DMS 273 treated with DMSO at 0.1 percent for 48 hours (cell line): ENCODE data around the gene ANKRD31.
"Not testable (repeated sequence)": the region's sequence is repeated elsewhere in the genome, so short reads cannot be mapped to it uniquely, and the experiment has no call there.

ENCODE experiments used
- DNase-seq: peaks from one replicate; lab custom pipeline; 2025; lab: John Stamatoyannopoulos, UW

ANKRD31 gene

DNA sequence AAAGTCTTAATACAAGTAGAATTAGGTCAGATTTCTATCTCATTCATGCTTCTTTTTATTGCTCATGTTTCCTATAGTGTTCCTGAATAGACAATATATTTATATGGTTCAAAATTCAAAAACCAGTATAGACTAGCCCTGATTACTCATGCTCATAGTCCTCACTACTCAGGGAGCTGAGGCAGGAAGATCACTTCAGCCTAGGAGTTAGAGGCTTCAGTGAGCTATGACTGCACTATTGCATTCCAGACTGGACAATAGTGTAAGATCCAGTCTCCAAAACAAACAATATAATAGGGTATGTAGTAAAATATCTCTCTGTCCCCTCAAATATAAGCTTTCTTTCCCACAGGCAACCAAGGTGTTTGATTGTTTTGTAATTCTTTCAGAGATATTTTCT is 2.4 kb downstream of the ANKRD31 start:
- no peak for DNase-seq

DNA sequence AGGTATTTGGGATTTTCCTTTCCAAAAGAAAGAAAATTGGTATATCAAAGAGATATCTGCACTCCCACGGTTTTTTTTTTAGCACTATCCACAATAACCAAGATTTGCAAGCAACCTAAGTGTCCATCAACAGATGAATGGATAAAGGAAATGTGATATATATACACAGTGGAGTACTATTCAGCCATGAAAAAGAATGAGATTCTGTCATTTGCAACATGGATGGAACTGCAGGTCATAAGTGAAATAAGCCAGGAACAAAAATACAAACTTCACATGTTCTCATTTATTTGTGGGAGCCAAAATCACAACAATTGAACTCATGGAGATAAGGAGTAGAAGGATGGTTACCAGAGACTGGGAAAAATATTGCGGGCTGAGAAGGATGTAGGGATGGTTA is 9.8 kb downstream of the ANKRD31 start:
- DNase-seq = no peak

DNA sequence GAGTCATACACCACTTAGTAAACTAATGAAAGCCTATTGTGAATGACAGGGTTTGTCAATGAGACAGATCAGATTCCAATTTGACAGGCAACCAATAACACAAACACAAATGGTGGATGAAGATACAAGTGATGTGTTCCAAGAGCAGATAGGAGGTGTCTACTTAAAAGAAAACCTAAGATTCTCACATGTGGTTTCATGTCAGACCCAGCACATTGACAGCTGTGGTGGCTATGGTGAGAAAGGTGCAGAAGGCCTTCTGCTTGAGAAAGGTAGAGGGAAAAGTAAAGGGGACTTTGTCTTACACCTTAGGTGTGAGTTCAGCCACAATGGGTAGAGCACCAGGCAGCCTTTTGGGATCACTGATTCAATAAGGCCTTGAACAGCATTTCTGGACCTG is 11.2 kb downstream of the ANKRD31 start:
- DNase-seq = no peak

DNA sequence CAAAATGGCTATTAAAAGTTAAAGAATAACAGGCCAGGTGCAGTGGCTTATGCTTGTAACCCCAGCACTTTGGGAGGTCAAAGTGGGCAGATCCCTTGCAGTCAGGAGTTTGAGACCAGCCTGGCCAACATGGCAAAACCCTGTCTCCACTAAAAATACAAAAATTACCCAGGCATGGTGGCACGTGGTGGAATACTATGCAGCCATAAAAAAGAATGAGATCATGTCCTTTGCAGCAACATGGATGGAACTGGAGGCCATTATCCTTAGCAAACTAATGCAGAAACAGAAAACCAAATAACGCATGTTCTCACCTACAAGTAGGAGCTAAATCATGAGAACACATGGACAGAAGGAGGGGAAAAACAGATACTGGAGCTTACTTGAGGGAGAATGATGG is 15.9 kb downstream of the ANKRD31 start:
- DNase-seq = not testable (repeated sequence)

DNA sequence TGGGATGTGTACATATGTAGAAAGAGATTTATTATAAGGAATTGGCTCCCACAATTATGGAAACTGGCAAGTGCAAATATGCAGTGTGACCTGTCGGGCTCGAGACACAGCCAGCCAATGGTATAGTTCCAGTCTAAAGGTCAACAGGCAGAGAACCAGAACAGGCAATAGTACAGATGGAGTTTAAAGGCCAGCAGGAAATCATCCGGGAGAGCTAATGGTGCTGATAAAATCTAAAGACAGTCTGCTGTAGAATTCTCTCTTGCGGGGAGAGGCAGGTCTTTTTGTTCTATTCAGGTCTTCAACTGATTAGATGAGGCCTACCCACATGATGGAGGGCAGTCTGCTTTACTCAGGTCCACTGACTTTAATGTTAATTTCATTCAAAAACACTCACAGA is 21.8 kb downstream of the ANKRD31 start:
- no peak for DNase-seq

DNA sequence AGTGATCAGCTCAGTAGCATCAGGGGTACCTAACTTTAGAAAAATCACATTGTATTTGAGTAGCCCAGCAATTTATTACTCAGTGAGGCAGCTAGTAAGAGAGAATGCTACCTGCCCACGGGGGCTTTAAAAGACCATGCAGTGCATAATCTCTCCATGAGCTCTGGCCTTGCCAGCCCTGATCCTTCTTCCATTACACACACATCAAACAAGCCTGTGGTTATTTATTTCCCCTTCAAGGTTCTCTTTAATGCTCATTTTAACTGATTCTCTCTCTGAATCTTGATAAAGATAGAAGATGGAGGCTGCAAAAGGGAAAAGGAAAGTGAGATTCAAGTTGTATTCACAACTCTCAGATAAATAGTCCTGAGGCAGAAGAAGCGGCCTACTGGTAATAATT is 22.3 kb downstream of the ANKRD31 start:
- no peak for DNase-seq

DNA sequence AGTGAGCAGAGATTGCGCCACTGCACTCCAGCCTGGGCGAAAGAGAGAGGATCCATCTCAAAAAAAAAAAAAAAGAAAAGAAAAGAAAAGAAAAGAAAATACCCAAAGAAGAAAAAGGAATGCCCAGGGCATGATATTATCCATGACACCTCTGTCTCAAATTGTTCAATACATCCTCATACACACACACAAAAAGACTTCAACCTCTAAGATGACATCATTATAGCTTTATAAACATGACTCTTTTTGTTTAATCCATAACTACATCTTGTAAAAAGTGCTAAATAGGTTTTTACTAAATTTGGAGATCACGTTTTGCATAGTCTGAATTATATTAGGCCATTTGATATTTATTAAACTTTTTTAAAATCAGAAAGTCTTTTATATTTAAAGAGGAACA is 33.1 kb downstream of the ANKRD31 start:
- no peak for DNase-seq

DNA sequence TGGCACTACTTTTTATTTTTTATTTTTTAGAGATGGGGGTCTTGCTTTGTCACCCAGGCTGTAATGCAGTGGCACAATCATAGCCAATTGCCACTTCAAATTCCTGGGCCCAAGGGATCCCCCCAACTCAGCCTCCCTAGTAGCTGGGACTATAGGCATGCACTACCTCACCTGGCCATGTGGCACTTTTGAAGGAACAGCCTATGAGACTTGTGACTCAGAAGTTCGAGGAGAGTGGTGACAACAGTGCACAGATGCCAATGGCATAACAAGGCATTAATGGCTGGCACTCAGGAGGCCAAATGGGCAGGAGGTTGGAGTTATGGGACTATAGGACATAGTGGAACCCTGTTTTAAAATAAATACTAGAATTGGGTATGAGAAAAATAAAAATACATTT is 33.7 kb downstream of the ANKRD31 start:
- no peak for DNase-seq

DNA sequence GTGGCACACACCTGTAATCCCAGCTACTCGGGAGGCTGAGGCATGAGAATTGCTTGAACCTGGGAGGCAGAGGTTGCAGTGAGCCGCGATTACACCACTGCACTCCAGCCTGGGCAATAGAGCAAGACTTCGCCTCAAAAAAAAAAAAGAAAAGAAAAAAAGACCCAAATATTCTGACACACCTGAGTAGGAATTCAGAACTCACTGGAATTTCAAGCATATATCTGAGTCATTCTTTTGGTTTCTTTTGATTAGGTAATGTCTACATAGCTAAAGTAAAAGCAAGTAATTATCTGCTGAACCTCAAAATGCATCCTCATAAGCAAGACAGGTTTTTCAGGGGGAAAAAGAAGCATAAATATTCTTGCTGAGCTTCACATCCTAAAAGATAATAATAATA is 35.9 kb downstream of the ANKRD31 start:
- no peak for DNase-seq

DNA sequence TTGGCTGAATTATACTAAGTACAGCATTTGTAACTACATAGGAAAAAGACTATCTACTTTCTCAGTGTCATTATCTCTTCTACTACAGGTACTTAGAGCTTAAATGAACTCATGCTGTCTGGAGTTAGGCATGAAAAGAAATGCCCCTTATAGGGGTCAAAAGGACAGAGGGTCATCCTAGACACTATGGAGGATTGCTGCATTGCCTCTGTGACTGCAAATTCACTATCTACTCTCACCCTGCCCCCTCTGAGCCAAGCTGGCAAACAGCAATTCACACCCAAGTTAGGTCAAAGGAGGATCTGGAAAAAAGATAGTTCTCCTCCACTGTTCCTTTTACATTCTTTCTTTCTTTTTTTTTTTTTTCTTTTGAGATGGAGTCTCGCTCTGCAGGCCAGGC is 36.7 kb downstream of the ANKRD31 start:
- DNase-seq = no peak

DNA sequence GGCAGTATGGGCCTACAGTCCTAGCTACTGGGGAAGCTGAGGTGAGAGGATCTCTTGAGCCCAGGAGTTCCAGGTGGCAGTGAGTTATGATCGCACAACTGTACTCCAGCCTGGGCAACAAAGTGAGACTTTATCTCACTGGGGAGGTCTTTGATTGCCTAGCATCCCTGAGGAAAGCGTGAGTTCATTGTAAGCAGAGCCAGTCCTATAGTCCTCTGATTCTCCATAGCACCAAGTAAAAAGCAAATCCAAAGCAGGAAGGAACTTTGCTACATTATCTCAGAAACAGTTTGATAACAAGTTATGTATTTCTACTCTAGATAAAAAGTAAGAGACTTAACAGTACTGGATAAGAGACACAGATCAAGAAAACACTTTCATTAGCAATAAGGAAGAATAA is 37.6 kb downstream of the ANKRD31 start:
- no peak for DNase-seq

DNA sequence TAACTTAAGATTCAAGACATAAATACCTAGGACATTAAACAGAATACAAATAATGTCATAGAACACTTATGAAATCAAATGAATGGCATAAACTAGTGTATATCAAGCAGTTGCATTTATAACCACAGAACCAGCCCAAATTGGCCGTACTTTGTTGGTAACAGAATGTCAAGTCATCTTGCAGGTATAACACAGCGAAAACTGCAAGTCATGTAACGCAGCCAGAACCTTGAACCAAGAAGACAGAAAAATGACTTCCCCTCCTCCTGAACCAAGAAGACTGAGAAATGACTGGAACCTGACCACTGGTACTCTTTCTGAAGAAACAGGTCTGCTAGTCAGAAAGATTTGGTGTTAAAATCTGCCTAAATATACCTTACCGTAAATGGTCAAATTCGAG is 38.9 kb downstream of the ANKRD31 start:
- no peak for DNase-seq

DNA sequence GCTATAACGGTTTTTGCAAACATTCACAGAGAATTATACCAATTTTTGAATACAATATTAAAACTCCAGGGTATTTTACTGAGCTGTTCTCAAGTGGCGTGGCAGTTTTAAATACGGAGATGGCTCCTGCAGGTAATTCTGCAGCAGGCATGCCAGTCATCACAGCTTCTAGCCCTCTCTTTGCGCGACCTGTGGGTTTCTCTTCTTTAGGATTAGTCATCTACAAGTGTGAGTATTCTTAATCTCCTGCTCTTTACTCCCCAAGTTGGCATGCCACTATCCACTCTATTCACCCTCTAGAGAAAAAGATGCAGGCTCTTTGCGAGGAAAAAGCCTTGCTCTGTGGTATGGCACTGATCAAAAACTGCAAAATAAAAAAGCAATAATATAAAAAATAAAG is 43.9 kb downstream of the ANKRD31 start:
- DNase-seq = no peak

DNA sequence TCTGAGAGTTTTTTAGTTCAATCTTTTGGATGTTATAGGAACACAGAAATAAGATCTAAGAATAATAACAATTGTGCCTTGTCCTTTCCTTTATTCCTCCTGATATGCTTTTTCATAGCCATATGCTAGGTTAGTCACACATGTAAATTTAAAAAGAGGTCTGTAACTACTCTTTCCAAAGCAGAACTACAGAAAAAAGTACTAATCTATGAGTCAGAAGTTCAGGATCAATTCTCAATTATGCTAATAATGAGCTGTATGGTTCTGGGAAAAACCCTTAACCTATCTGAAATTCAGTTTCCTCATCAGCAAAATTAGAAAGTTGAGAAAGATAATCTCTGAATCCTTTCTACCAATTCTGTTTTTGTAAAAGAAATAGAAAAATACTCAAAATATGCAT is 44.4 kb downstream of the ANKRD31 start:
- no peak for DNase-seq

DNA sequence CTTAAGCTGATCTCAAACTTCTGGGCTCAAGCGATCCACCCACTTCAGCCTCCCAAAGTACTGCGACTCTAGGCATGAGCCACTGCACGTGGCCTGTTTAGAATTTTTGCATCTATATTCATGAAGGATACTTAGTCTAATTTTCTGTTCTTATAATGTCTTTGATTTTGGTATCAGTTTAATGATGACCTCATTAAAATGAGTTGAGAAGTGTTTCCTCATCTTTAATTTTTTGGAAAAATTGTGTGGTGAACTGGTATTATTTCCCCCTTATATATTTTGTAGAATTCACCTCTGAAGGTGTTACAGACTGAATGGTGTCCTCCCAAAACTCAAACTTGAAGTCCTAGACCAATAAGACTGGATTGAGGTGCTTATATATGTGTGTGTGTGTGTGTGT is 46.5 kb downstream of the ANKRD31 start:
- DNase-seq = no peak

DNA sequence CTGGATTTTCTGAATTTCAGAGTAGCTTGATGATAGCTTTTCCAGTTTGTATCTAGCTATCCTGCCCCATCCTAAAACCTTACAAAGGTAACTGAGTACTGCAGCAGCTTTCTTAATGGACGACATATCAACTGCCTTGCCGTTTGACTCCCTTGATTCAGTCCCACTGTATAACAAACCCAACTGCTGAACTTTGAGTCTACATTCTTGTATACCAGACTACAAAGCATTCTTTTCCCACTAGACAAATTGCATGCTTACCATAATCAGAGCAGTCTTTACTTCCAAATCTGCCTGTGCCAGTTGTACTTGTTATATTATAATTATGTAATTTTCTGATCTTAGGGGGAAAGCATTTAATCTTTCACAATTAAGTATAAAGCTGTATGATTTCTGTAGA is 47.3 kb downstream of the ANKRD31 start:
- DNase-seq = no peak

DNA sequence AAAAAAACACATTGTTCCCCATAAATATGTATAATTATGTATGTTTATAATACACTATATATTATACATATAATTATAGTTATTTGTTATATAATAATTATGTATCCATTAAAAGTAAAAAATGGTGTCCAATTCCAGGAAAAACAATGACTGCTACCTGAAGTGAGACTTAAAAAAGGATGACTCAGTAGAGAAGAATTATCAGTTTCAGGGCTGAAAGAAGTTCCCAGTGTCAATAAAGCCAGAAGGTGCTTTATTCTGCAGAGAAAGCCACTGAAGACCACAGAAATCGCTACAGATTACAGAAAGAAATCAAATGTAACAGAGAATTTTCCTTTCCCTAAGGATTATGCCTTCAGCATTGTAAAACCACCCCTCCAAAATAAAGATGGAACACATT is 50.9 kb downstream of the ANKRD31 start:
- DNase-seq = no peak

DNA sequence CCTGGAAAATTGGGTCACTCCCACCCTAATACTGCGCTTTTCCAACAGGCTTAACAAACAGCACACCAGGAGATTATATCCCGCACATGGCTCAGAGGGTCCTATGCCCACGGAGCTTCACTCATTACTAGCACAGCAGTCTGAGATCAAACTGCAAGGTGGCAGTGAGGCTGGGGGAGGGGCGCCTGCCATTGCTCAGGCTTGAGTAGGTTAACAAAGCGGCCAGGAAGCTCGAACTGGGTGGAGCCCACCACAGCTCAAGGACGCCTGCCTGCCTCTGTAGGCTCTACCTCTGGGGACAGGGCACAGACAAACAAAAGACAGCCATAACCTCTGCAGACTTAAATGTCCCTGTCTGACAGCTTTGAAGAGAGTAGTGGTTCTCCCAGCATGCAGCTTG is 60.7 kb downstream of the ANKRD31 start:
- not testable (repeated sequence) for DNase-seq

DNA sequence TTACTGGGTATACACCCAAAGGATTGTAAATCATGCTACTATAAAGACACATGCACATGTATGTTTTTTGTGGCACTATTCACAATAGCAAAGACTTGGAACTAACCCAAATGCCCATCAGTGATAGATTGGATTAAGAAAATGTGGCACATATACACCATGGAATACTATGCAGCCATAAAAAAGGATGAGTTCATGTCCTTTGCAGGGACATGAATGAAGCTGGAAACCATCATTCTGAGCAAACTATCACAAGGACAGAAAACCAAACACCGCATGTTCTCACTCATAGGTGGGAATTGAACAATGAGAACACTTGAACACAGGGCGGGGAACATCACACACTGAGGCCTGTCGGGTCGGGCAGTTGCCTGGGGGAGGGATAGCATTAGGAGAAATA is 61.8 kb downstream of the ANKRD31 start:
- DNase-seq = not testable (repeated sequence)

DNA sequence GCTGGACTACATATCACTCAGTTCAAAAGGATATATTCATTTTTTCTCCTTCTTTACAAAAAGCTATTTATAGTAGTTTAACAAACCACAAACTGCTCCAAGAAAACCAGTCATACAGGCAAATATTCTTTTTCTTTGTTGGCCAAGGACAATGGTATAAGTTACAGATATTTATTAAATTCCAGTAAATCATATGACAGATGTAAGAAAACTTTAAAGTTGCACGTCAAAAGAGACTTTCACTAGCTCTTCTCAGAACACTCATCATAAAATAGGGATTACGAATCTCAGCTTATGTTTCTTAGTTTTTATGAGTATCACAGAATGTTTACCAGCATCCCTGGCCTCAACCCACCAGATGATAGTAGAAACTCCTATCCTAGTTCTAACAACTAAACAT is 67.2 kb downstream of the ANKRD31 start:
- no peak for DNase-seq

DNA sequence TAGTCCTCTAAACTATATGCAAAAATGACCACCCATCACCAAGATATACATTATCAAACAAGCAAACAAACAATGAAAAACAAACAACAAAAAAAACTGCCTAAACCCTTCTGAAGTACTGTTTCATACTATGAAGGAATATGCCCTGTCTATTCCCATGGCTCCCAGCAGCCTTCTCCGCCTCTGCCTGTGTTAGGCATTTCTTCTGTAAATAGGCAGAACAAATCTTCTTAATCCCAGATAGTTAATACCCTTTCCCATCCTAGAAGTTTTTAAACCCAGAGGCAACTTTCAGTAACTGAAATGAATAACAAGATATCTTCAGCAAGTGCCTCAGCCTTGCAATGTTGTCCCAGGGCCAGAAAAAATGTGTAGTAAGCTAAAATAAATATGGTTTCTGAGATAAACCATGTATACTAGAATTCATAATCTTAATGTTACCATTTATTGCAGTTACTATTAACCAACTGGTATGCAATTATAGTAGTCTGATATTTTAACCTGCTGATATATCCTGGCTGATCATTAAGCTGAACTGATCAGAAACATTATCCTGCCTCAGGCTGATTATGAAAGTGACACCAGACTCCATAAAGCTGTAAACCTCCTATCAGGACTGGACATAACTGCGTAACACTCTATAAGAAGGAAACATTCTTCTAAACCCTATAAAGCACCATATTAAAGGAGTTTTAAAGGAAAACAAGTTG is 68.5 kb downstream of the ANKRD31 start:
- DNase-seq = no peak

DNA sequence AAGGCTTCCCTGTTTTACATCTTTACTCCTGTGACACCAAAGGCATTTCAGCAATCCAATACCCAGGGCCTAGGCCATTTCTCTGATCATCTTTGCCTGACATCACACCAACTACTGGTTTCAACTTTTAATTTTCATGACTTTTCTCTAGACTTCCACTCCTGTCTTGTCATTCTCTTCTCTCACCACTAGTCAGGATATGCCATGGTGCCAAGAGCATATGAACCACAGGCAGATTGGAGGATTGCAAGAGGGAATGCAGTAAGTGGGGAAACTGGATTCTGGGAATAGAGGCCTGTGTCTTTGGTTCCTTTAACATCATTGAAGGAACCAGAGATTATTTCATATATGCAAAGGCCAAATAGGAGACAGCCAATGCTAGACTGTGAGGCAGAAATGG is 69.3 kb downstream of the ANKRD31 start:
- DNase-seq = no peak

DNA sequence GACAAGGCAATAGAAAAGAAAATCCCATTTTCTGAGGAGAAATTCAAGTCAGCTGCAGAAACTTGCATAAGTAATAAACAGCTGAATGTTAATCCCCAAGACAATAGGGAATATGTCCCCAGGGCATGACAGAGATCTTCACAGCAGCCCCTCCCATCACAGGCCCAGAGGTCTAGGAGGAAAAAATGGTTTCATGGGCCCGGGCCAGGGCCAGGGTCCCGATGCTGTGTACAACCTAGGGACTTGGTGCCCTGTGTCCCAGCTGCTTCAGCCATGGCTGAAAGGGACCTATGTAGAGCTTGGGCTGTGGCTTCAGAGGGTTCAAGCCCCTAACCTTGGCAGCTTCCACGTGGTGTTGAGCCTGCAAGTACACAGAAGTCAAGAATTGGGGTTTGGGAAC is 75.2 kb downstream of the ANKRD31 start:
- not testable (repeated sequence) for DNase-seq

DNA sequence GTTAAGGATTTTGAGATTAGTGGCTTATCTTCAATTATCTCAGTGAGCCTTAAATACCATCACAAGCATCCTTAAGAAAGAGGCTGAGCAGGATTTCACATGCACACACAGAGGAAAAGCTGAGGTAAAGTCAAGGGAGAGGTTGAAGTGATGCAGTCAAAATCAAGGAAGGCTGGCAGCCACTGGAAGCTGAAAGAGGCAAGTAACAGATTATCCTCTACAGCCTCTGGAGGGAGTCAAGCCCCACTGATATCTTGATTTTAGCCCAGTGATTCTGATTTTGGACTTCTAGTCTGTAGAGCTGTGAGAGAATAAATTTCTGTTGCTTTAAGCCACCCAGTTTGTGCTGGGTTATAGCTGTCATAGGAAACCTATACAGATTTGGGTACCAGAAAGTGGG is 80.1 kb downstream of the ANKRD31 start:
- no peak for DNase-seq

DNA sequence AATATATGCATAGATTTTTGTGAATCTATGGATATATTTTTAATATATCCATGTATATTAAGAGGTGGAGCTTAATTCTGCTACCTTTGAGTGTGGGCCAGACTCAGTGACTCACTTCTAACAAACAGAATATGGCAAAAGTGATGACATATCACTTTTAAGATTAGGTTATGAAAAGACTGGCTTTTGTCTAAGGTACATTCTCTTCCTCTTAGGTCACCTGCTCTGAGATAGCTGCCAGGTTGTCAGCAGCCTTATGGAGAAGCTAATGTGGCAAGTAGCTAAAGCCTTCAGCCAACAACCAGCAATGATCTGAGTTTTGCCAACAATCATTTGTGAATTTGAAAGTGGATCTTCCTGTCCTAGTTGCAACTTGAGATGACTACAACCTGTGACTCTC is 83.8 kb downstream of the ANKRD31 start:
- DNase-seq = no peak
